ENCODE measurements around the gene GNB2.
"Not testable (repeated sequence)": the region's sequence is repeated elsewhere in the genome, so short reads cannot be mapped to it uniquely, and the experiment has no call there.

GNB2 gene

DNA sequence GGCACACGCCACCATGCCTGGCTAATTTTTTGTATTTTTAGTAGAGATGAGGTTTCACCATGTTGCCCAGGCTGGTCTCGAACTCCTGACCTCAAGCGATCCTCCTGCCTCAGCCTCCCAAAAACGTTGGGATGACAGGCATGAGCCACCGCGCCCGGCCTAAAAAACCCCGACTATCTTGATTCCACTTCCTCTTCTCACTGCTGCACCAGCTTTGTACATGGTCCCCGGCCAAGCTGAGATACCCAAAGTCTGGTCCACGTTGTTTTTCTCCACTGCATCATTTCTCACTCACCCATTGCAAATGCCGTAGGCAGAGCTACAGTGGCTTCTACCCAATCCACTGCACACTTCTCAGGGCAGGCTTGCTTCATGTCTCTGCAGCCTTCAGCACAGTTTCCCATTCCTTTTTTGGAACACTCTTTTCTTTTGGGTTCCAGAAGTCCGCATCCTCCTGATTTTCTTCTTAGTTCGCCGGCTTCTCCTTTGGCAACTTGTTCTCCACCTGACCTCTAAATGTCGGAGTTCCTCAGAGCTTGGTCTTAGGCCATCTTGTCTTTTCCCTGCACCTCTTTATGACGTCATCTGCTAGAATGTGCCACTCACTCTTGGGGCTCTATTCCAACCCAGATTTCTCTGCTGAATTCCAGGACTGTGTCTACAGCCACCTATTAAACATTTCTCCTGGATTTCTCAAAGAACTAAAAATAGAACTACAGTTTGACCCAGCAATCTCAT is 6.0 kb upstream of the GNB2 start:
- Histone ChIP-seq H3K79me2 (ENCODE audit: low read length) (no peaks in the 10 kb centered on the region), H3K9me3 (ENCODE audit: insufficient read depth, low read length) (no peaks in the 10 kb centered on the region), H2AFZ (ENCODE audit: low read depth, low read length) (no peak overlapping the region), H3K36me3 (replicated peaks; ENCODE audit: low read depth, low read length) (no peaks in the 10 kb centered on the region), H4K20me1 (ENCODE audit: insufficient read depth, low read length) (no peaks in the 10 kb centered on the region), H3K27me3 (ENCODE audit: low read depth, low read length) (no peaks in the 10 kb centered on the region; the same call in 1 of the 2 replicates), H3K9ac (ENCODE audit: low read length) (no peak overlapping the region), H3K4me3 (ENCODE audit: low read length) (no peak overlapping the region), H3K4me1 (ENCODE audit: low read length) (no peaks in the 10 kb centered on the region), H3K4me2 (ENCODE audit: low read length) (no peak overlapping the region), H3K27ac (ENCODE audit: low read length) (no peak overlapping the region)
- TF ChIP-seq, protein P1, sequence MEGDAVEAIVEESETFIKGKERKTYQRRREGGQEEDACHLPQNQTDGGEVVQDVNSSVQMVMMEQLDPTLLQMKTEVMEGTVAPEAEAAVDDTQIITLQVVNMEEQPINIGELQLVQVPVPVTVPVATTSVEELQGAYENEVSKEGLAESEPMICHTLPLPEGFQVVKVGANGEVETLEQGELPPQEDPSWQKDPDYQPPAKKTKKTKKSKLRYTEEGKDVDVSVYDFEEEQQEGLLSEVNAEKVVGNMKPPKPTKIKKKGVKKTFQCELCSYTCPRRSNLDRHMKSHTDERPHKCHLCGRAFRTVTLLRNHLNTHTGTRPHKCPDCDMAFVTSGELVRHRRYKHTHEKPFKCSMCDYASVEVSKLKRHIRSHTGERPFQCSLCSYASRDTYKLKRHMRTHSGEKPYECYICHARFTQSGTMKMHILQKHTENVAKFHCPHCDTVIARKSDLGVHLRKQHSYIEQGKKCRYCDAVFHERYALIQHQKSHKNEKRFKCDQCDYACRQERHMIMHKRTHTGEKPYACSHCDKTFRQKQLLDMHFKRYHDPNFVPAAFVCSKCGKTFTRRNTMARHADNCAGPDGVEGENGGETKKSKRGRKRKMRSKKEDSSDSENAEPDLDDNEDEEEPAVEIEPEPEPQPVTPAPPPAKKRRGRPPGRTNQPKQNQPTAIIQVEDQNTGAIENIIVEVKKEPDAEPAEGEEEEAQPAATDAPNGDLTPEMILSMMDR (IDR thresholded peaks at IDR 0.05; ENCODE audit: low read depth, low read length): no peak
- TF ChIP-seq EZH2phosphoT487 (IDR thresholded peaks at IDR 0.05; ENCODE audit: low read depth): no peak

DNA sequence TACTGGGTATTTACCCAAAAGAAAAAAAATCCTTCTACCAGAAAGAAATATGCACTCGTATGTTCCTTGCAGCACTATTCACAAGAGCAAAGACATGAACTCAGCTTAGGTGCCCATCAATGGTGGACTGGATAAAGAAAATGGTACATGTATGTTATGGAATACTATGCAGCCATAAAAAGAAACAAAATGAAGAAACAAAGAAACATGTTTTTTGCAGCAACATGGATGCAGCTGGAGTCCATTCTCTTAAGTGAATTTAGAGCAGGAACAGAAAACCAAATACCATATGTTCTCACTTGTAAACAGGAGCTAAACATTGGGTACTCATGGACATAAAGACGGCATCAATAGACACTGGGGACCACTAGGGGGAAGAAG is 5.5 kb upstream of the GNB2 start:
- no peak overlapping the region for H3K9ac ChIP-seq (ENCODE audit: low read length)
- no peak overlapping the region for H3K27ac ChIP-seq (ENCODE audit: low read length)
- no peak overlapping the region for H3K4me3 ChIP-seq (ENCODE audit: low read length)
- H3K4me2 ChIP-seq (ENCODE audit: low read length): no peak overlapping the region
- no peaks in the 10 kb centered on the region for H3K79me2 ChIP-seq (ENCODE audit: low read length)
- no peaks in the 10 kb centered on the region for H3K4me1 ChIP-seq (ENCODE audit: low read length)
- H3K9me3 ChIP-seq (ENCODE audit: insufficient read depth, low read length): no peaks in the 10 kb centered on the region
- H2AFZ ChIP-seq (ENCODE audit: low read depth, low read length): no peak overlapping the region
- no peaks in the 10 kb centered on the region for H4K20me1 ChIP-seq (ENCODE audit: insufficient read depth, low read length)
- H3K27me3 ChIP-seq (ENCODE audit: low read depth, low read length): no peaks in the 10 kb centered on the region; the same call in 1 of the 2 replicates
- H3K36me3 ChIP-seq (replicated peaks; ENCODE audit: low read depth, low read length): no peaks in the 10 kb centered on the region
- no peak for TF ChIP-seq EZH2phosphoT487 (IDR thresholded peaks at IDR 0.05; ENCODE audit: low read depth)
- TF ChIP-seq, protein P1 (IDR thresholded peaks at IDR 0.05; ENCODE audit: low read depth, low read length): no peak

DNA sequence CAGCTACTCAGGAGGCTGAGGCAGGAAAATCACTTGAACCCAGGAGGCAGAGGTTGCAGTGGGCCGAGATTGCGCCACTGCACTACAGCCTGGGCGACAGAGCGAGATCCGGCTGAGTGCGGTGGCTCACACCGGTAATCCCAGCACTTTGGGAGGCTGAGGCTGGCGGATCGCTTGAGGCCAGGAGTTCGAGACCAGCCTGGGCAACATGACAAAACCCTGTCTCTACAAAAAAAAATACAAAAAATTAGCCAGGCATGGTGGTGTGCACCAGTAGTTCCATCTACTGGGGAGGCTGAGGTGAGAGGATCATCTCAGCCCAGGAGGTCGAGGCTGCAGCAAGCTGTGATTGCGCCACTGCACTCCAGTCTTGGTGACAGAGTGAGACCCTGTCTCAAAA is 4.4 kb upstream of the GNB2 start:
- not testable (repeated sequence) for H3K27me3 ChIP-seq (ENCODE audit: low read depth, low read length); H2AFZ ChIP-seq (ENCODE audit: low read depth, low read length); H3K27ac ChIP-seq (ENCODE audit: low read length); H3K9ac ChIP-seq (ENCODE audit: low read length); H3K4me2 ChIP-seq (ENCODE audit: low read length); H3K9me3 ChIP-seq (ENCODE audit: insufficient read depth, low read length); H3K4me3 ChIP-seq (ENCODE audit: low read length); H3K79me2 ChIP-seq (ENCODE audit: low read length); H3K36me3 ChIP-seq (replicated peaks; ENCODE audit: low read depth, low read length); H3K4me1 ChIP-seq (ENCODE audit: low read length); H4K20me1 ChIP-seq (ENCODE audit: insufficient read depth, low read length)

DNA sequence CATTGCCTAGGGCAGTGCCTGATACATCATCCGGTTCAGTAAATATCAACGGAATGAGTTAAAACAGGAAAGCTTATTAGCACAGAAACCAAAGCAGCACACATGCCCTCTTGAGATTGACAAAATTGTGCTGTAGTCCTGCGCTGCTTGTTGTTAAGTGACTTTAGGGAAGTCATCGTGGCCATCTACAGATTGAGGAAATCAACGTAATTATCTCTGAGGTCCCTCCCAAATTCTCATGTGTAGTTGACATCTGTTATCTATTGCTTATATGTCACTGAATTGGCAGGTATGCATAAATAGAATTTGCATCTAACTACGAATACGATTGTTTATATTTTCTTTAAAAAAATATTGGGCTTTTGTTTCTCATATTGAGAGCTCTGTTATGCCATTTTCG is 3.5 kb upstream of the GNB2 start:
- H3K36me3 ChIP-seq (replicated peaks; ENCODE audit: low read depth, low read length): no peaks in the 10 kb centered on the region
- H3K9me3 ChIP-seq (ENCODE audit: insufficient read depth, low read length): no peaks in the 10 kb centered on the region
- no peak overlapping the region for H3K9ac ChIP-seq (ENCODE audit: low read length)
- H3K4me1 ChIP-seq (ENCODE audit: low read length): no peaks in the 10 kb centered on the region
- peaks cover 14% of the 10 kb centered on the region for H3K79me2 ChIP-seq (ENCODE audit: low read length)
- no peak overlapping the region for H3K4me2 ChIP-seq (ENCODE audit: low read length)
- H3K27ac ChIP-seq (ENCODE audit: low read length): no peak overlapping the region
- TF ChIP-seq EZH2phosphoT487 (IDR thresholded peaks at IDR 0.05; ENCODE audit: low read depth): no peak
- TF ChIP-seq, protein P1 (IDR thresholded peaks at IDR 0.05; ENCODE audit: low read depth, low read length): no peak
- H2AFZ ChIP-seq (ENCODE audit: low read depth, low read length): no peak overlapping the region
- H4K20me1 ChIP-seq (ENCODE audit: insufficient read depth, low read length): no peaks in the 10 kb centered on the region
- H3K4me3 ChIP-seq (ENCODE audit: low read length): no peak overlapping the region
- H3K27me3 ChIP-seq (ENCODE audit: low read depth, low read length): no peaks in the 10 kb centered on the region; the same call in 1 of the 2 replicates

Data from OCI-LY3 (cell line).